ENCODE data around the gene CPSF4. TPM values are rescaled to one million over a fixed set of nuclear protein-coding genes. Genes with fewer than 3 reads are reported as not detected.

Gene CPSF4
- total RNA-seq, result 45.3 and 46.0 TPM in 2 replicates

GRCh38 chr7:99438573-99439480 lies at the start of gene CPSF4, which contains the start of gene PTCD1:
CPSF4 (plus strand) TSS chr7:99438943; CDS start chr7:99439083, 140 bp downstream.
PTCD1 (minus strand) TSS chr7:99438798; CDS start chr7:99435242, 3,556 bp downstream.

GRCh38 chr7:99408379-99409191 lies 30.2 kb upstream of the CPSF4 start, which contains the start of the genes BUD31 and PDAP1:
BUD31 (plus strand) TSS chr7:99408969; CDS start chr7:99411093, 2,124 bp downstream.
PDAP1 (minus strand) TSS chr7:99408597; CDS start chr7:99408548, 49 bp downstream.

GRCh38 chr7:99472561-99473314 lies 34.0 kb downstream of the CPSF4 start, which contains the start of gene ZNF789:
ZNF789 (plus strand) TSS chr7:99472890; CDS start chr7:99476457, 3,567 bp downstream.

GRCh38 chr7:99499721-99500636 lies 61.2 kb downstream of the CPSF4 start, which contains the start of gene ZNF394:
ZNF394 (minus strand) TSS chr7:99500281; CDS start chr7:99500093, 188 bp downstream.

GRCh38 chr7:99504603-99505323 lies 66.0 kb downstream of the CPSF4 start, which contains the start of gene ZKSCAN5:
ZKSCAN5 (plus strand) TSS chr7:99504662; CDS start chr7:99506045, 1,383 bp downstream.

Other genes with a start within 250 kb of the CPSF4 start
- not detected in 2 replicates for gene KPNA7, start 230.8 kb upstream of the CPSF4 start, total RNA-seq
- 0.12 and 0.33 TPM in 2 replicates for gene MYH16, start 166.1 kb upstream of the CPSF4 start, total RNA-seq
- 327 and 334 TPM in 2 replicates for gene ARPC1A, start 113.0 kb upstream of the CPSF4 start, total RNA-seq
- 473 and 553 TPM in 2 replicates for gene ARPC1B, start 64.2 kb upstream of the CPSF4 start, total RNA-seq
- 80.1 and 121 TPM in 2 replicates for gene PDAP1, start 30.3 kb upstream of the CPSF4 start, total RNA-seq
- 103 and 113 TPM in 2 replicates for gene BUD31, start 30.0 kb upstream of the CPSF4 start, total RNA-seq
- gene PTCD1, start 145 bp upstream of the CPSF4 start, total RNA-seq, result 8.6 and 9.8 TPM in 2 replicates
- 164 and 387 TPM in 2 replicates for gene ATP5MF, start 27.2 kb downstream of the CPSF4 start, total RNA-seq
- gene ZNF789, start 33.9 kb downstream of the CPSF4 start, total RNA-seq, result 7.3 and 9.1 TPM in 2 replicates
- gene ZNF394, start 61.3 kb downstream of the CPSF4 start, total RNA-seq, result 21.5 and 26.0 TPM in 2 replicates
- 13.6 and 13.7 TPM in 2 replicates for gene ZKSCAN5, start 65.7 kb downstream of the CPSF4 start, total RNA-seq
- gene FAM200A, start 113.2 kb downstream of the CPSF4 start, total RNA-seq, result 6.9 and 7.9 TPM in 2 replicates
- gene ZNF655, start 119.7 kb downstream of the CPSF4 start, total RNA-seq, result 74.0 and 82.1 TPM in 2 replicates
- gene TMEM225B, start 159.3 kb downstream of the CPSF4 start, total RNA-seq, result 0.55 and 1.2 TPM in 2 replicates
- 11.5 and 12.5 TPM in 2 replicates for gene ZSCAN25, start 178.0 kb downstream of the CPSF4 start, total RNA-seq
- 3.5 and 4.8 TPM in 2 replicates for gene CYP3A5, start 241.1 kb downstream of the CPSF4 start, total RNA-seq